Kidney capillary endothelial cell (primary cell): Measurements from ENCODE around the gene HOXA6.
A peak's percentile ranks its signal among the peaks of the same experiment; 100 is the strongest.

Experiments
- DNase-seq: peaks from one replicate; pipeline ENCODE4 v3.0.0-alpha.2; 2018; ENCODE audit warnings: low spot score

HOXA6 gene

DNA sequence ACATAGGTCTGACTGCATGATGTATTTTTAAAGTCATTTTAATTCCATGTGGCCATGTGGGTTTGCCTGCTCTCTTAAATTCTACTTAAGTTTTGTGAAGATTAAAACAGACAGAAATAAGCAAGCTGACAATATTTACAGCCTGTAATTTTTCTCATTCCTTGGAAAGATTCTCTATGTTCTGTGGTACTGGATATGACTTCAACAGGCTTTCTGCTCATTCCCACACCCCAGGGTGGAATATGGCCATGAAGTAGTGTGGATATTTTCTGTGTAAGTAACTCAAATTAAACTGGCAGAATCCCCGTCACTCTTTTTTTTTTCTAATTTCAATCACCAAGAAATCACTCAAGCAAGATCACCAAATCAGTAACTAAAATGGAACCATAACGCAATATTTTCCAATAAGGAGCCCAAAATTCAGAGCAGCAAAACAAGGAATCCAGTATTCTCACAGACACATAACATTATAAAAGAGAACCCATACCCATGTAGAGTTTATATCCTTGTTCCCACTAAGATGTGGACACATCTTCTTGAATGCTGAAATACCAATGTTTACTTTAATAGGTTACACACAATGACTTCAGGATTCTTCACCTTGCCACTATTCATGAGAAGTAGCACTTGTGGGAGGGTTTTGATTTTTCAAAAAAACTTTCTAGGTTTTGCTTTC lies 9.8 kb downstream of the HOXA6 start:
- no peak for DNase-seq

- DNase-seq: no peak
Observed at GRCh38 chr7:27134392-27134791, 13.2 kb downstream of the HOXA6 start.

GRCh38 chr7:27133409-27134231 lies 14.0 kb downstream of the HOXA6 start:
- DNase-seq: no peak

GRCh38 chr7:27132978-27133377 lies 14.6 kb downstream of the HOXA6 start:
- no peak for DNase-seq

DNA sequence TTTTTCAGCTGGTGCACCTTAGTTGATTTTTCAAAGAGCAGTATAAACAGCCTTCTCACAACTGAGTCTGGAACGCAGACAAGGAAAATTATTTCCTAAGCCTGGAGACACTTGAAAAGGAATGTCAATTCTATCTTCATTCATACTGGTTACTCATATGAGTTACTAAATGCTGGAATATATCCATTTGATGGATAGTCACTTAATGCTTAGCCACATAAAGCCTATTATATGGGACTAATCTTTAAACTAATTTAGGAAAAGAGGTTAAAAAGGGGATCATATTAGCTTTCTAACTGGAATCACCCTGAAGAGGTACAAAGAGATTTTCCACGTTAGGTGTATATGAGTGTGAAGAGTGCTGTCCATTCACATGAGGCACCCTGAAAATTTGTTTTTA lies 15.4 kb downstream of the HOXA6 start:
- no peak for DNase-seq

GRCh38 chr7:27131390-27131819 lies 16.2 kb downstream of the HOXA6 start:
- no peak for DNase-seq

DNA sequence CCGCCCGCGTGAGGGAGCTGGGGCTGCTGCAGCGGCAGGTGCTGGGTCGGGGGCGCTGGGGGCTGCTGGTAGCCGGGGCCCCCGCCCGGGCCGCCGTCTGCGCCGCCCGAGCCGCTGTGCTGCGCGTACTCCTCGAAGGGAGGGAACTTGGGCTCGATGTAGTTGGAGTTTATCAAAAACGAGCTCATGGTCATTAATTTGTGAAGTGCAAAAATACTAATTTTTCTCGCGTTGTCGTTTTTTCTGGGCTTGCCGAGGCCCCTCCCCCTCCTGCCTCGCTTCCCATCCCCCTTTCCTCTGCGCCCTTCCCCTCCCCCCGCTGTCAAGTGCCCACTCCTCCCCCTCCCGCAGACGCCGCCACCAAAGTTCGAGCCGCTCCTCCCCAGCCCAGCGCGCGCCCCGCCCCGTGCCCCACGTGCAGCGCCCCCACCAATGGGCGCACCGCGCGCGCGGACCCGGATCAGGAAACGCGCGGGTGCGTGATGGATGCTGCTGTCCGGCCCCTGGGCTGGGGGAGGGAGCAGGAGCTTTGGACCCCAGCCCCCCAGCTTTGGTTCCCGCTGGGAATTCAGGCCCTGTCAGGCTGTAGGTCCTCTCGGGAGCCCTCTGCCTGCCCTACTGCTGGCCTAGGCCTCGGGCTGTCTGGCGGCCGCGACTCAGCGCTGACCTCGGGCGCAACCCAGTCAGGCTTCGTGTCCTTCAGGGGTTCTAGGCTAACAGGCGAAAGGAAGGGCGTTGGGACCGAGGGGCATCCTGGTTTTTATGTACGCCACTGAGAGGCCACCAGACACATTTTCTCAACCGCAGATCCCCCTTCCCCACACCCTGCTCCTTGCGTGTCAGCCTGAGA lies 16.8 kb downstream of the HOXA6 start, which contains the start of gene HOXA4:
TSS of gene HOXA4 (minus strand) at position 218 of the 850 bp plus-strand sequence. CDS start at position 194, 24 bp downstream.
- peak; percentile 84 for DNase-seq

DNA sequence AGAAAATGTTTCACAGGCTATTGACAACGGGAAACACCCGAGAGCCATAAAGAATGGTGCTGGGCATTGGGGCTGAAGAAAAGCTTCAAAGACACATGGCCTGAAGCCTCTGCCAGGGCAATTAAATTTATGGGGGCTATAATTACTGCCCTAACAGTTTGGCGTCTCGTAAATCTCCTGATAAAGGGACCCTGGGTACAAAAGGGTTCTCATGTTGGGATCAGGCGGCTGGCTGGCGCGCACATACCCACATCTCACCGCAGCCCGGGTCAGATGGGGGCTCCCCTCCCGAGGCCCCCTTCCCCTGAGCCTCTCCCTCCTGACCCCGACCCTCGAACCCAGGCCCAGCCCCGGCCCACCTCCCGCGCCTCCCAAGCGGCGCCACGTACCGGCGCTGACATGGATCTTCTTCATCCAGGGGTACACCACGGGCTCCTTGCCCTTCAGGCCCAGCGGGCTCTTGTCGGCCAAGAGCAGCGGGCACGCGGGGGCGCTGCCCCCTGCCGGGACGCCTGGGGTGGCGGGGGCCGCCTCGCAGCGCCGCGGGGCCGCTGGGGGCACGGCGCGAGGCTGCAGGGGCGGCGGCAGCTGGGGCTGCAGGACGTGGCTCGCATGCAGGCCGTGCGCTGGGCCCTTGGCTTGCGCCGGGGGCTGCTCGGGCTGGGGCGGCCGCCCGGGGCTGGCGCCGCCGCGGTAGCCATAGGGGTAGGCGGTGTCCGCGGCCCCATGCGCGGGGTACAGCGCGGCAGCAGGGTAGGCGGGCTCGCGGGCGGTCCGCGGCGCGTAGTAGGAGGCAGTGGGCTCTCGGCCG lies 17.6 kb downstream of the HOXA6 start:
- no peak for DNase-seq

DNA sequence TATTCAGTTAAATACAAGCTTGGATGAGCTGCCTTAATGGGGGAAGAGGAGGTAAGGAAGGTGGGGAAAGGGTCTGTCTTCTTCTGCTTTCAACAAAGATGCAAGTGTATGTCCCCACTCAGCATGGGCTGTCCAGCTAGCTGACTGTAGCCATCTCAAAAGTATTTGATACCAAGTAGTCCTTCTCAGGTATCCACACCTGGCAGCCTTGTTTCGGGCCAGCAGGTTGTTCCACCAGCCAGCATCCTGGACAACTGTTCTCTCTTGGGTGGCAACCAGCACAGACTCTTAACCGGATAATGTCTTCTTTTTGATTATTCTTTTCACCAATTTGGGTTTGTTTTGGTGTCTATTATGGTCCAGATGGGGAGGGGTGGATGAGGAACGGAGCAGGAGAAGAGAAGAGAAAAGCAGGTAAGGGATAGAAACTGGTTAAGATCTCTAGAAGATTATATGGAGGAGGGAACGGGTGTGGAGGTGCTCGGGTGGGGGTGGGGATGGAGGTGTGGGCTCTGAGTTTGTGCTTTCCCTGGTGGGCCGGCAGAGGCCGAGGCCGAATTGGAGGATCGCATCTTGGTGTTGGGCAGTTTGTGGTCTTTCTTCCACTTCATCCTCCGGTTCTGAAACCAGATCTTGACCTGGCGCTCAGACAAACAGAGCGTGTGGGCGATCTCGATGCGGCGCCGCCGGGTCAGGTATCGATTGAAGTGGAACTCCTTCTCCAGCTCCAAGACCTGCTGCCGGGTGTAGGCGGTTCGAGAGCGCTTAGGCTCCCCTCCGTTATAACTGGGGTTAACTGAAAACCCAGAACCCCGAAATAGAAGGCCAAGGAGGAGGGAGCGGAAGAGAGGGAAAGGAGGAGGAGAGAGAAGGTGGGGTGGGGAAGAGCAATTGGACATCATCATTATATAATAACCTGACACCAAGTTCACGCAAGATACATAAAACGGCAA lies 18.5 kb downstream of the HOXA6 start:
- no peak for DNase-seq

GRCh38 chr7:27128034-27128433 lies 19.5 kb downstream of the HOXA6 start:
- DNase-seq: no peak

- DNase-seq: no peak
Observed at GRCh38 chr7:27126596-27127327, 20.8 kb downstream of the HOXA6 start.

GRCh38 chr7:27125986-27126394 lies 21.6 kb downstream of the HOXA6 start:
- DNase-seq: no peak

GRCh38 chr7:27124902-27125689 lies 22.5 kb downstream of the HOXA6 start:
- no peak for DNase-seq

DNA sequence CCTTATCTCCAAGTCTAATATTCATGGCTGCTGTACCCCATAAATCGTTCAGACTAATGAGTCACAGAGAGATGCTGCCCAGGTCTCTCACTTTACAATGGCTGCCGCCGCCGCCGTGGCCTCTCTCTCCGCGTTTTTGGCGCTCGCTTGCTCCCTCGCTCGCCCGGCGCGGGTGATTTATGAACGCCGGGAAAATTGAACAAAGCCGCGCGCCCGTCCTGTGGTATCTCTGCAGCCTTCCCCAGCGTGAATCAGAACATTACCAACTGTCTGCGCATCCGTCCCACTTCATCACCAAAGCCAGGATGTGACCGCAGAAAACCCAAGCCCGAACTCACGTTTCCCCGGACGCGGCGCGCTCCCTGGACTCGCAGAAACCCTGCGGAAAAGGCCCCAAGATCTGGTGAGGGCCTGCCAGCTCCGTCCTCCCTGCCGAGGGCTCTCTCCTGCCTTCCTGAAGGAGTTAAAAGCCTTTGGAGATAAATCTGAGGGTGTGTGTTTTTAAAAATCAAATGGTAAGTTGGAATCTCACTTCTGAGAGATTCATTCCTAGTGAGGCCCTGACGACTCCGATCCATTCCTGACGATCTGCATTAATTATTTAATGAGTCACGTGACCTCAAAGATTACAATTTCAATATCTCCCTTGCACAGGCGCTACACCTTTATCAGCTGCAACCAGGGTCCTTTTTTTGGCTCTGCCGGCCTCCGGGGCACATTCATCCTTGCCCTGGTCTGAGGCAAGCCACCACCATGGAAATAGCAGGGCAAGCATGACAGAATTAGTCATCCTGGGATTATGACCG lies 23.3 kb downstream of the HOXA6 start:
- peak; percentile 71 for DNase-seq

- no peak for DNase-seq
Observed at GRCh38 chr7:27123477-27124053, 24.0 kb downstream of the HOXA6 start.

DNA sequence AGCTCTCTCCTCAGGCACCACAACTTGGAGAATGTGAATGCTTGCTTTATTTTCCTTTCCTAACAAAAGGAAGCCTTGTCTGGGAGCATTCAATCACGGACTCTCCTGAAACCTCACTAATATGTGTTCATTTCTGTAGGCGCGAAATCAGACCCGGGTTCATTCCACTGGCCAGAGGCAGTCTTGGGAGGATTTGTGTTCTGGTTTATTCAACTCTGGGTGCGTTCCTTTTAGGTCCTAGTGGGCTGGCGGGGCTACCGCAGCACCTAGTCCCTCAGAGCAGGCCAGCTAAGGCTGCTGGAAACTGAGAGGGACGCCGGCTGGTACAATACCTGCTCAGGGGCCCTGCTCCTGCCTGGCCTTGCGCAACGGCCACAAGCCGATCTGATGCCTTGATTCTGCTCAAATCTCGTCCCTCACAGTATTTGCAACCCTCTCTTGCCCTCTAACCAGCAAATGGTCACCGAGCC lies 24.5 kb downstream of the HOXA6 start:
- DNase-seq: no peak
